ENCODE results near the gene TMEM158.
A peak's percentile ranks its signal among the peaks of the same experiment; 100 is the strongest.

Gene TMEM158

DNA sequence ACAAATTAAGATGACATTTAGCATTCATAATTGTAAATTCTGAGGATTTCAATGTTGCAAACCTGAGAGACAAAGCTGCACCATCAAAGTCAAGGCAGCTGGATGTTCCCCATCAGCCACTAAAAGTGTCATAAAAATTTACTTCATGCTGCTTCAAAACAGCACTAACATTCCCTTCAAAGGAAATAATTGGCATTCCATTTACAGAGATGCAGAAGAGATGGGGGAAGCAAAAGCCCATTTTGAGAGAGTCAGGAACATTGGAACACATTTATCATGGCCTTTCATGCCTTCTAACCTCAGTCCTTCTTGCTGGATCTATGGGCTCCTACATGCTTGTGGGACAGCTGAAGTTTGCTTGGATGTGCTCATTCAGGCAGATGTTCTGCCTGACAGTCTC lies 6.4 kb upstream of the TMEM158 start:
- no peak for DNase-seq (ENCODE audit: low spot score)

DNA sequence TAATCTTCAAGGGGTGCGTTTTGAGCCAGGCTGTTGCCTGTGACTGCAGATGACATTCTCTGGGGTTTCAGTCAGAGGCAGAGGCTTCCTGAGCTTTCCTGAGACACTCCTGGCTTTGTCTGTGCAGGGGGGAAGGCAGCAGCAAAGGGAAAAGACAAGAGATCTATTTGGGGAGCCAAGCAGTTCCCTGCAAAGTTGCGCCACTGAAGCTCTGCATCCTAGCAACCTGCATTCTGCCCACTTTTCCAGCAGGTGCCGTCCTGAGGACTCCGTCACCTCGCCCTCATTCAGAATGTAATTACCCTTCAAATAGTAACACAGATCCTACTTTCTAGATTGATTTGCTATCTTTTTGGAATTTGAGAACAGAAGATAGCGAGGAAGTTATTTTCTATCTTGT lies 1.9 kb upstream of the TMEM158 start:
- no peak for DNase-seq (ENCODE audit: low spot score)

DNA sequence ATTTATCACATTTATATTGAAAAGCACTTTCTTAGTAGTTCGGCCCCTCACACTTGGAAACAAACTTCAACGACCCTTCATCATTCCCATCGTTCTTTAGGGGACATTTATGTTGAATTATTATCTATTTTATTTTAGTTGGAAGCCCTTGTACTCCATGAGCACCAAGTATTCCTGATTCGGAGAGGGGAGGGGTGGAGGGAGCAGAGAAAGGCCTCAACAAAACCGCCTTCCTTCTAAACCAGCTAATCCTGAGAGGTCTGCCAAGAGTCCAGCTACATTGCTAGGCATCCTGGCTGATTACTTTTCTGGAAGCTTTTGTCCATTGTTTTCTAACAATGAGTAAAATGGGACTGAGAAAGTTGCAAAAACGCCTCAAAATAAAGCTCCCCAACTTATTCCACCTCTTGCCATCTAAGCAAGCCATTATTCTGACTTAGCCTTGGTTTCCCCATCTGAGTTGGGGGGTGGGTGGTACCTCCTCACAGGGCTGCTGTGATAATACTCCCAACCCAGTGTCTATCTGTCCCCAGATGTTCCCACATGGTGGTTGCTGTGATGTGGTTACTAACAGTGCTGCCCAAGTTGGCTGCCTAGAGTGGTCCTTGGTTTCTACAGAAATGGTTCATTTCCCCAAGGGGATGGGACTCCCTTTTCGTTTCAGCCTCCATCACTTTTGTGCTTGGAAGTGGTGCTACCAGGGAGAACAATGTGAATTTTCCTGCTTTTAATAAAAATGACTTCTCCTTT lies 1.2 kb upstream of the TMEM158 start:
- DNase-seq (ENCODE audit: low spot score) = no peak

DNA sequence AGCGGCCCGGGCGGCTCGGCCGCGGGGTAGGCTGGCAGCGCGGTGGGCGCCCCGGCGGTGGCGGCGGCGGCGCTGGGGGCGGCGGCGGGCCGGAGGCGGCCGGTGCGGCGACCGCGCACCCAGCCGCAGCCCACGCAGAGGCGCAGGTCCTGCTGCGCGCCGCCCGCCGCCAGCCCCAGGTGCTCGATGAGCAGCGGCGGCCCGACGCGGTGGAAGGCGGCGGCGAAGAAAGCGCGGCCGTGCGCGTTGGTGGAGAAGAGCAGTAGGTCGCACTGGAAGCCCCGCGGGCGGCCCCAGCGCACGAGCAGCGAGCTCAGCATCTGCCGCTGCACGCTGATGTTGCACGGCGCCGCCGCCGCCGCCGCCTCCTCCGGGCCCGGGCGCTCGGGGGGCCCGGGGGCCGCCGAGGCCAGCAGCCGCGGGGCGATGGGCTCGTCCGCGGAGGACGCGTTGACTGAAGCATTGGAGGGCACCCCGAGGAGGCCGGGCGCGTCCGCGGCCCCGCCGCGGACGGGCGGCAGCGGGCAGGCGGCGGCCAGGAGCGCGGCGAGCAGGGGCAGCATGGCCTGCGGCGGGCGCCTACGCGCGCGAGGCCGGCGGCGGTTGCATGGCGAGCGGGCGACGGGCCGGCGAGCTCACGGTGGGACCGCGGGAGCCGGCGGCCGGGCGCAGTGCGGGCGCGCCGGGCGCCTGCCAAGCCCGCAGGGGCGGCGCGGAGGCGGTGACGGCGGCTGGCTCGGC lies 452 bp downstream of the TMEM158 start:
- no peak for DNase-seq (ENCODE audit: low spot score)

DNA sequence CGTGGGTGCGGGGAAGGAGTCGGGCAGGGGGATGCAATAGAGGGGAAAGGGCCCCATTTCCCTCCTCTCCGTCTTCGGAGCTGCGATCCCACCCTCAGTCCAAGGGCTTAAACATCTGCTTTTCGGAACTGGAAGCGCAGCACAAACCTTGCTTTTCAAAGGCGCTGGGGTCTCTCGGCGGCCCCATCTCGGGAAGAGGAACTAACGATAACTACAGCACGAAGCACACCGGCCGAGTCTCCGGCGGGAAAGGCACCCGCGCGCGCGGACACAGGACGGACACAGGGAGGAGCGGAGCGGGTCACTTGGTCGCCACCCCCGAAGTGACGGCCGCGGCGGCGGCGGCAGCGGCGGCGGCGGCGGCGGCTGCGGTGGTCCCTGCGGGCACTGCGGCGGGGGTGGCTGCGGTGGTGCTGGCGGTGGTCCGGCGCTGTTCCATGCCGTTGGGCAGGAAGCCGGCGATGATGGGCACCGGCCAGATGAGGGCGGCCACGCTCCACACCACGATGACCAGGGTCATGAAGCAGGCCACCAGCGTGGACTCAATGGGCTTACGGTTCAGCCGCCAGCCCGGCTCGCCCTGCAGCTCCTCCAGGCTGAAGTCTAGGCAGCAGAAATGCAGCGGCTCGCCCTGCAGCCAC lies 1.1 kb downstream of the TMEM158 start:
- peak; percentile 62 for DNase-seq (ENCODE audit: low spot score)

DNA sequence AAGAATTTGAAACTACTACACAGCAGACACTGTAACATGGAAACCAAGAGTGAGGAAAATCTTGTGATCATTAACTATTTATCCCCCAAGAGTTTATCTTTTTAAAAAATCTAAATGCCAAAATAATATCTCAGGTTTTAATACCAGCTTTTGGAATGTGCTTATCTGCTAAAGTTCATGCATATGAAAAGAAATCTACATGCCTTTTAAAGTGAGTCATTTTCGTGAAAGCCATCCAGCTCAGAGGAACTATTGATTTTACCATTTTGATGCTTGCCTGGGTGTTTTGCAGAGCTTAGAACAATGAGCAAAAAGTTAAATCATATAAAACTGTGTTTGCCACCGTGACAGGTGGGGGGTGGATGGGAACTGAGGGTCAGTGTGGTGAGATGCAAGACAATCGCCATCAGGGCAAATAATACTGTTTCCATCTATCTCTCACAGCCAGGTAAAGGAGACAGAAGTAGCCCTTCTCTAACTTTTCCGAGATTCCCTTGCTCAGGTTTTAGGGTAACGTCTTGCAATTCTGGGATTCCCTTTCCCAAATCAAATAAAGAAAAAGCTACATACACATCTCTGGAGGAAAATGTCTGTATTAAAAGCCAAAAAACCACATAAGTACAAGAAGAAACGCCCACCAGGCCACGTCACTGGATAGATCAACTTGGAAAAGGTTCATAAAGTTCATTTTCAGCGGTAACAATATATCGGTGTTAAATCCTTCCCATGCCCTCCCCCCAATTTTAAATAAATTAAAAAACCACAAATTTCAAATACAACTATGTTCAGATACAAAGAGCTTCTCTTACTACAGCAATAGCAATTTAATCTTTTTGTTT lies 2.0 kb downstream of the TMEM158 start:
- DNase-seq (ENCODE audit: low spot score) = no peak

DNA sequence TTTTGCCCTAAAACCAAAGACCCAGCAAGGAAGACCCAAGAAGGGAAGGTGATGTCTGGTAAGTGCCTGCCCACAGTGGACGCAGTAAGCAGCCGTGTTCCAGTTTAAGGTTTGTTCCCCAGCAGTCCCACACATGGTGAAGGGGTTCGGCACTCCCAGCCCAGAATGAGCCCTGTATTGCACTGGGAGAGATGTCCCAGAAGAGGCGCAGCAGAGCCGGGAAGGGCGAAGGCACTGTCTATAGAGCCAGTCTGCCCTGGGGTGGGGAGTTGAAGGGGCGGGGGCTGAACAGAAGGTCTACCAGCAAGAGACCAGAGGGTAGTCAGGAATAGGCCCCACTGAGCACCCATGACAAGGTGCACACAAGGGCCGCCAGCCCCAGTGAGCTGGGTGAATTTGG lies 6.4 kb downstream of the TMEM158 start:
- no peak for DNase-seq (ENCODE audit: low spot score)

DNA sequence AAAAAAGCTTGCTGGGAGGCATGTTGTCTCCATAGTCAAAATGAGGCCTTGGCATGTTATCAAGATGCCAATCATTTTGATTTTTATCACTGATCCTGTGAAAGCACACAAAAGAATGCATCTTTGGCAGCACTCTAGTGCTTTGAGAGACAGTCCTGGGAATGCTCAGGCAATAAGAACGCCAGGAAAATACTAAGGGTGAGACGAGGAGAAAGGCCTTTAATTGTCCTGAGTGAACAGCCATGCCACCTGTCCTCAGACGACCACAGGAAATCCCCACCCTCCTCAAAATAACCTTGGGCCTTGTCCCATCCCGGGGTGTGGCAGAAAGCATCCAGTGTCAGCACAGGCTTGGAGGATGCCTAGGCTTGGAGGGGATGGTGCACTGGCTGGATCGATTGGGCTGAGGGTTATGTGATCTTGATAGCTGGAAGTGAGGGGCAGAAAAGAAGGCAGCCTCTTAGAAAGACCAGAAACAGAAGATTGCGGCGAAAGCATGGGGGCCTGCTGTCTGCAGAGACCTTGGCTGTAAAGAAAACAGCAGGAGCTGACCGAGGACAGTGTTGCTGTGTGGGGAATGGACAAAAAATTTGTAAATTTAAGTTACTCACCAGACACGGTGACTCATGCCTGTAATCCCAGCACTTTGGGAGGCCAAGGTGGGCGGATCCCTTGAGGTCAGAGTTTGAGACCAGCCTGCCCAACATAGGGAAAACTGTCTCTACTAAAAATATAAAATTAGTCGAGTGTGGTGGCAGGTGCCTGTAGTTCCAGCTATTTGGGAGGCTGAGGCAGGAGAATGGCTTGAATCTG lies 7.3 kb downstream of the TMEM158 start:
- no peak for DNase-seq (ENCODE audit: low spot score)

DNA sequence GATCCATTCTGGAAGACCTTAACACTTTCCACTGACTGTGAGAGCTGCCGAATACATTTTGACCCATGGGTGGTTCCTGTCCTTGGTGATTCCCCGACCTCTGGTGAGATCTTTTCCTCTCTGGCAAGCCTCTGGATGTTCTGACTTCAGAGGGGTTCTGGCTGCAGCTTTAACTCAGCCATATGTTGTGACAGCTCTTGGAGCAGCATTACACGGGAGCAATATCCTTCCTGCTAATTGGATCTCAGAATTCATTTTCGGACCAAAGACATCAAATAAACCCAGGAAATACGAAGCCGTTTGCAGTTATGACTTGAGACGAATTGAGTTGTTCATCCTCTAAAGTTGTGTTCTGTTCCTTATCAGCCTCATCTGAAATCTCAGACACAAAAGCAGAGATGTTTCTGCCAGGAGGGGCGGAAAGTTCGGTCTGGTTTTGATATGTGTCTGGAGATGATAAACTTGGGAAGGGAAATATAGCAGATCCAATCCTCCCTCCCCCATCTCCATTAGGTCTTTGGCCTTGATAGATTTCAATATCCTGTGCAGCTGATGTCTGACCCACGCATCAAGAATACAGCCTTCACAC lies 10.0 kb downstream of the TMEM158 start:
- DNase-seq (ENCODE audit: low spot score) = no peak

DNA sequence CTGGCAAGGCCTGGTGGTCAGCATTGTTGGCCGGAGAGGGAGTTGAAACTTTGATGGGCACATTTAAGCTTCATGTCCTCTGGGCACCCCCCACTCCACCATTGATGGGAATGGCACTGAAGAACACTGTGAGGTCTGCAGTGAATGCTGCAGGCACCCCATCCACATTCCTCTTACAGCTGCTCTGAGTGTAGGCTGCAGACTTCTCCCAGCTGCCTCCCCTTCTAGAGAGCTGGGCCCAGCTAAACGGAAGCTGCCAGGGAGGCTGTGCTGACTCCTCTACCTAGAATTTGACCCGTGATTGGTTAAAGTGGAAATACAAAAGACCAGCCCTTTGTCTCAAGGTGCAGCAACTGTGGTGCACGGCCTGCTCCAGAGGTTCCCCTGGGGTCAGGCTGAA lies 10.6 kb downstream of the TMEM158 start:
- no peak for DNase-seq (ENCODE audit: low spot score)

DNA sequence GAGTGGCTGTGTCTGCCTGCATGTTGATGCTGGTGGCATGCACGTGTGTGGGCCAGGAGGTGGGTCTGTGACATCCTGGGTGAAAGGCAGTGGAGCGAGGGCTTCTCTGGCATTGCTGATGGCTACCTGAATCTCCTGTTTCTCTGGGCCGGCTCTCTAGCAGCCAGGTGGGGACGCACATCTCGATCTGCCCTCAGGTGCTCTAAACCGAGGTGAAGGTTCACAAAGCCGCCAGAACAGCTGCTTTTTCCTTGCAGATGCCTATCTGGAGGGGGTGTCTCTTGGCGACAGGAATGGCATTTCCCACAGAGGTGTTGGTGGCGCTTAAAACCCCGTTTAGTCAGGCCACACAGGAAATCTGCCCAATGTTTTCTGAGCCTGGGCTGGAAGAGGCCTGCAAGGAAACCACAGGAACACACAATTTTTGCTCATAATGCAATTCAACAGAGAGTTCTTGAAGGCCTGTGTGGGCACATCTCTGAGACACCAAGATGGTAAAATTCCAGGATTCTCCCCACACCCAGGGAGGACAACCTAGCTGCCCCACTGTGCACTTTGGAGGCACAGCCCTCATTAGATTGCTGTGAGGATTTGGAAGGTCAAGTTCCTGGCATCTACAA lies 11.9 kb downstream of the TMEM158 start:
- no peak for DNase-seq (ENCODE audit: low spot score)

DNA sequence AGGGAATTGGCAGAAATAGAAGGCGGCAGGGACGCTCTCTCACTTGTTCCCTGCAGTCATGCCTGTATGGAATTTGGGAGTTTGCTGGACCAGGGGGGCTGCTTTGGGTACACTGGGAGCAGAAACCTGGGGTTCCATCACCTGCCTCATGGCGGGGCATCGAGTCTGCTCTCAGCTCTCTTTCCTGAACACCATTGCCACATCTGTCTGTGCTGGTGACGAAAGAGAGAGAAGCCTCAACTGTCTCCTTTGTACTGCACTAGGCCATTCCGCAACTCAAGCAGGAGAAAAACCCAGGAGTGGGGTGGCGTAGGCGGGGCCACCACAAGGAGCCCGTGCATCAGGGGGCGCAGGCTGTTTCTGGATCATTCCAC lies 14.0 kb downstream of the TMEM158 start:
- DNase-seq (ENCODE audit: low spot score) = no peak

DNA sequence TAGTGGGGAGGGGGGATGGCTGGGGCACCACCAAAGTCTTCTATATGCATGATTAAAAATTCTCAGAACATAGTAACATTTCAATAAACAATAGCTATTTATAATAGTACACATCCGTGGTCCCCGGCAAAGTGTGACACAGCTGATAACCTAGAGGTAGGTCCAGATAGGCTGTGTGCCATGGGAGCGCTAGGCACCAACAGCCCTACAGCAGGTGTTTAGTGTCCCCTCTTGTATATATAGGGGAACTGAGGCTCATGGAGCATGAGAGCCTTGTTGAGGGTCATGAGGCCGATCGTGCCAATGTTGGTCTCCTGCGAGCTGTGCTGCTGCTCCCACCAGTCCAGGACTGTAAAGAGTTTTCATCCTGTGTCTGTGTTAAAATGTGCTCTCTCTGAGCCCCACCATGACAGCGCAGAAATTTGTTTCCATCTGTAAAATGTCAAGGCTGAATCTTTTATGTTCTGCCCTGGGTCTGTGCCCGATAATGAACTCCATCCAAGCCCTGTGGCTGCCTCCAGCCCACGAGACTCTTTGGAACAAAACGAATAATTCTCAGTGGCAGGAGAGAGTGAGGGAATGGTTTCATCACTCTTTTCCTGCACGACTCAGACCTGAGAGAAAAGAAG lies 14.5 kb downstream of the TMEM158 start:
- no peak for DNase-seq (ENCODE audit: low spot score)

DNA sequence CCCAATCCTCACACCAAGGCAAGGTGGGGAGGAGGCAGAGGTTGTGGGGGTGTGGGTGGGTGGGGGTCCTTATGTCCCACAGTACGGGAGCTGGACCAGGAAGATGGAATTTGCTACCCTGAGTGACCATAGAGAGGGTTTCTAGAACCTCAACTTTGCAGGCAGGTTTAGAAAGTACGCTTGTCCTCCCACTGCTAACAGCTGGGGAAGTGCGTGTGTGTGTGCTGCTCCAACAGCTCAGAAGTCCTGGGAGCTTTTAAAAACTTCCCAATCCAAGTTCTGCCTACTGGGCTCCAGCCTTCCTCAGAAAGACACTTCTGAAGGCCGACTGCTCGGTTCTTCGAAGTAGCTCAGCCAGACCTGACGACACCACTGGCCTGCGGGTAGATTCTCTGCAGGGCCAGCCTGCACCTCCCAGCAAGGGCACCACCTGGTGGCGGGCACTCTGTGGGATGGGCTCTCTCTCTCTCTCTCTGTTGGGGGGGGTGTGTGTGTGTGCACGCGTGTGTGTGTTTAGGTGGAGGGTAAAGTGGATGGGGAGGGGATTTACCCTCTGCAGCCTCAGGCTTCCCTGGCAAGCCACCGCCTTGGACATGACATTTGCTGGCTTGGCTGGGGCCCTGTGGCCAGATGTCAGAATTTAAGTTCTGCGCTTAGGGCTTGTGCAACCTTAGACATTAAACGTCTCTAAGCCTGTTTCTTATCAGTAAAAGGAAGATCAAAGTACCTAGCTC lies 15.6 kb downstream of the TMEM158 start:
- peak; percentile 68 for DNase-seq (ENCODE audit: low spot score)

DNA sequence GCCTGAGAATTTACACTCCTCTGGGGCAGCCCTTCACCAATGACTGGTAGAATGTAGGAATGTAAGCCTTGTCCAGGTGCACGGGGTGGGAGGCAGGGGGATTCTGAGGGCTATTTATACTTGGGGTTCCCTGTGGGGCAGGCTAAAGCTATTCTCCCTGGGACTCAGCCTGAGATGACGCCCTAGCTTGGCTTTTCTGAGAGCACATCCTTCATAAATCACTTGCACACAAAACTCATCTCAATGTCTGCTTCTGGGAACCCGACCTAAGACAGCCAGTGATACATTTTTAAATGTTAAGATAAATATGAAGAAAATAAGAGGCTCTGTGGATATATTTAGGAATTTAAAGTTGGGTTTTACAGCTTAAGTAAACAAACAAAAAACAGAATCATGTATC lies 16.6 kb downstream of the TMEM158 start:
- DNase-seq (ENCODE audit: low spot score) = no peak

DNA sequence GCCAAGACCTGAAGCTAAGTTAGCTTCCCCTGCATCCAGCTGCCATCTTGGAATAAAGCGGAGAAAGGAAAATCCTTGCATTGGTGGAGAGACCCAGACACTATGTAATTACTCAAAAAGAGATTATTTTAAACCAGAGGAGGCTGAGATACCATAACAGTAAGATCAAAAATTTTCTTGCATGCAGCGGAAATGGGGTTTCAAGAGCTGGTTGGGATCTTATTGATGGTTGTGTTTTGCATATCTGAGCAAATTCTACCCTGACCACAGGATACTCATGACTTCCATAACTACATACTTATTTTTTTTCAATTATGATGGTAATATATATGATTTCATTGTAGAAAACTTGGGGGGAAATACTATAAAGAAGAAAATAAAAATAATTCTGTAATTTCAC lies 17.5 kb downstream of the TMEM158 start:
- DNase-seq (ENCODE audit: low spot score) = no peak

DNA sequence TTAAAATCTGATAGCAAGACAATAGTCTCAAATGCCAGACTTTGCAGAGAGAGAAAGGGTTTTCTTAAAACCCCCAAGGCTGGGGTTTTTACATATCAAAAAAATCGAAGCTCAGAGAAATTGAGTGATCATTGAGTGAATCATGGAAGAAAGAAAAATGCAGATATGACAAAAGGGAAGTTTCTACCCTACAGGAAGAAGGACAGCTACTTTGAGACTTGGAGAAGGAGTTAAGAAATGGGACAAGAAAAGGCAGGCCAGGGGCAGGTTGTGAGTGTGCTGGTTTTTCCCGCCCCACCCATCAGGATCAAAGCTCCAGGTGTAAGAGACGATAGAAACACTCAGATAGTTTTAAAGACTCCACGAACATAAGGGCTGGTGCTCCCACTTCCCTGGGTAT lies 18.6 kb downstream of the TMEM158 start:
- no peak for DNase-seq (ENCODE audit: low spot score)

DNA sequence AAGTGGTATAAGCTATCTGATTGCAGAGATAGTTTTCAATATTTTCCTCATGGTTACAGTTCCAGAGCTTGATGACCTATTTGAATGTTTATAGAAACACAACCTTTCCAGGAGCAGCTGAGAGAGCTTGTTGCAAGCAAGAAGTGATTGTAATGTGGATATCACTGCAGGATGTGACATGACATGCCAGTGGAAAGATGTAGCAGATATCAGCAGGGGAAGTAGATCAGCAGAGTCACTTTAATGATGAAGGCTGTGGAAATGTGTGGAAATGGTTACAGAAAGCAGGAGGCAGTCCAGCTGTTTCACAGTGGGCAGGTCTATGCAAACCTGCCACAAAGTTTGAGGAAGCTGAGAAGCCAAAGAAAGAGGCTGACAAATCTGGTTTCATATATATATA lies 21.0 kb downstream of the TMEM158 start:
- no peak for DNase-seq (ENCODE audit: low spot score)

DNA sequence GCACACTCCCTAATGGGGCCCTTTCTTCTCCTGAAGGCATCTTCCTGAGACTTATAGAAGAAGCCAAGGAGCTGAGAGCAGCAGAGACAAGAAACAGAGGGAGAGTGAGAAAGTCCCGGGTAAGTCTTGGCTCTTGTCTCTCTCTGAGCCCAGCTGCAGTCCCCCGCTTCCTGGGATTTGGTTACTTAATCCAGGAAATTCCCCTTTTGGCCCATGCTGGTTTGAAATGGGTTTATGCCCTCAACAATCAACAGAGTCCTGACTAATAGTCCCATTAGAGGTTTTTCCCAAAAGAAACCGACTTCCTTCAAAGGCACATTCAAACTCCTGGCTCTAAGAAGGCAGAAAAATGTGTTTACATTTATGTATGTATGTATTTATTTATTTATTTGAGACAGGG lies 22.0 kb downstream of the TMEM158 start:
- DNase-seq (ENCODE audit: low spot score) = no peak

Data from hematopoietic multipotent progenitor cell treated with erythropoietin and hydrocortisone succinate and interleukin-3 and kit ligand, for 15 days (in vitro differentiated cells).